GM23338 (cell line): ENCODE measurements around the gene MARCHF9.

Experiments
- CREB1 ChIP-seq: fragments of 250-450 bp; sonication (Bioruptor Pico); IDR thresholded peaks from 2 replicates; pipeline ENCODE4 v1.5.0; 2020; ENCODE audit warnings: low read depth, mild to moderate bottlenecking, moderate library complexity
- CTCF ChIP-seq, 2 experiments: fragments of 200-600 bp in 1 of 2; sonication (generic) in 1 of 2; conservative IDR thresholded peaks; 2 replicates each; pipeline versions ENCODE4 v1.5.1 to v1.6.1; 2016 to 2017; ENCODE audit warnings: antibody characterized with exemption in 2 of 2, low read depth in 2 of 2, mild to moderate bottlenecking in 2 of 2, moderate library complexity in 1 of 2
- ETS1 ChIP-seq: IDR thresholded peaks from 2 replicates; pipeline ENCODE4 v1.6.1; 2016; ENCODE audit warnings: antibody characterized with exemption
- EZH2 ChIP-seq: fragments of 200-600 bp; sonication (generic); IDR thresholded peaks from one replicate; pipeline ENCODE4 v1.8.0; 2017; ENCODE audit warnings: antibody characterized with exemption, mild to moderate bottlenecking, low read depth; ENCODE audit not compliant: unreplicated experiment
- EZH2phosphoT487 ChIP-seq: fragments of 200-600 bp; sonication (generic); IDR thresholded peaks from one replicate; pipeline ENCODE4 v1.8.1; 2018; ENCODE audit warnings: antibody characterized with exemption; ENCODE audit not compliant: unreplicated experiment
- JUNB ChIP-seq: IDR thresholded peaks from one replicate; pipeline ENCODE4 v1.6.1; 2016; ENCODE audit warnings: antibody characterized with exemption; ENCODE audit not compliant: unreplicated experiment
- NANOG ChIP-seq: IDR thresholded peaks from 2 replicates; pipeline ENCODE4 v1.6.1; 2016; ENCODE audit warnings: antibody characterized with exemption, borderline replicate concordance
- POLR2AphosphoS5 ChIP-seq: IDR thresholded peaks from 2 replicates; pipeline ENCODE4 v1.6.1; 2016; ENCODE audit warnings: antibody characterized with exemption, low read depth
- REST ChIP-seq: IDR thresholded peaks from one replicate; pipeline ENCODE4 v1.6.1; 2018; ENCODE audit warnings: antibody characterized with exemption; ENCODE audit not compliant: unreplicated experiment
- STAT1 ChIP-seq: IDR thresholded peaks from one replicate; pipeline ENCODE4 v1.6.1; 2016; ENCODE audit warnings: antibody characterized with exemption; ENCODE audit not compliant: unreplicated experiment
- ZNF114 ChIP-seq: fragments of 250-450 bp; sonication (Bioruptor Pico); IDR thresholded peaks from 2 replicates; pipeline ENCODE4 v1.5.0; 2020; ENCODE audit warnings: mild to moderate bottlenecking, moderate library complexity
- ZNF331 ChIP-seq: fragments of 250-450 bp; sonication (Bioruptor Pico); IDR thresholded peaks from 2 replicates; pipeline ENCODE4 v1.5.0; 2020; ENCODE audit warnings: low read depth, mild to moderate bottlenecking, moderate library complexity
- ZNF462 ChIP-seq: fragments of 250-450 bp; sonication (Bioruptor Pico); IDR thresholded peaks from 2 replicates; pipeline ENCODE4 v1.5.0; 2020; ENCODE audit warnings: mild to moderate bottlenecking, moderate library complexity

GRCh38 chr12:57771236-57771872, 16.5 kb downstream of the MARCHF9 start:
- TF ChIP-seq CTCF (conservative IDR thresholded peaks at IDR 0.05; ENCODE audit: low read depth in 2 of 2), result no peak
- no peak for TF ChIP-seq EZH2
- no peak for TF ChIP-seq EZH2phosphoT487
- TF ChIP-seq REST, result no peak
- no peak for TF ChIP-seq ETS1
- TF ChIP-seq POLR2AphosphoS5, result no peak
- TF ChIP-seq JUNB, result no peak
- TF ChIP-seq CREB1 (CRISPR knock-in tag), result no peak
- no peak for TF ChIP-seq ZNF331 (CRISPR knock-in tag)
- TF ChIP-seq ZNF462, result no peak
- no peak for TF ChIP-seq STAT1
- TF ChIP-seq NANOG, result no peak
- TF ChIP-seq ZNF114 (CRISPR knock-in tag), result no peak
